IMR-90 (cell line): ENCODE measurements around the gene DNAJC5. TPM values are rescaled to one million over a fixed set of nuclear protein-coding genes. Genes with fewer than 3 reads are reported as not detected.

Experiments
- ATAC-seq: fragments of 200-7000 bp; cut with Tn5 transposase; 2 replicates; pipeline ENCODE4 v1.9.1; 2020; ENCODE audit warnings: low read depth, mild to moderate bottlenecking, moderate library complexity
- BruUV-seq: library from RNA; stranded (reverse); fragments of 400-500 nt; replicated peaks from 2 replicates; lab custom pipeline; 2021; lab: Mats Ljungman, UMichigan
- CTCF ChIA-PET: fragments of 300-600 bp; formaldehyde crosslinking; extraction: SDS; loops from one replicate; lab custom pipeline; 2021; ENCODE audit warnings: antibody characterized with exemption; lab: Yijun Ruan, JAX
- POLR2A ChIA-PET: fragments of 300-600 bp; sonication (Branson Sonifier 250); formaldehyde crosslinking; loops from one replicate; lab custom pipeline; 2022; ENCODE audit warnings: antibody characterized with exemption; ENCODE audit not compliant: unreplicated experiment; lab: Charles Lee
- DNase-seq: peaks from one replicate; pipeline ENCODE4 v3.0.0; 2013
- H2AFZ ChIP-seq: replicated peaks from 2 replicates; pipeline ENCODE3; 2013; ENCODE audit warnings: low read length, mild to moderate bottlenecking; ENCODE audit not compliant: poor library complexity
- H2AK5ac ChIP-seq: 2 replicates; pipeline ENCODE4 v1.6.1; 2013; ENCODE audit warnings: low read depth, low read length, inconsistent platforms
- H2AK9ac ChIP-seq: replicated peaks from 2 replicates; pipeline ENCODE3; 2013; ENCODE audit warnings: mild to moderate bottlenecking, low read depth, low read length, moderate library complexity; ENCODE audit not compliant: poor library complexity
- H2BK120ac ChIP-seq: 2 replicates; pipeline ENCODE4 v1.6.1; 2013; ENCODE audit warnings: low read depth, low read length, inconsistent platforms
- H2BK15ac ChIP-seq: 3 replicates; pipeline ENCODE4 v1.6.1; 2013; ENCODE audit warnings: low read depth, low read length, inconsistent platforms
- H2BK20ac ChIP-seq: 2 replicates; pipeline ENCODE4 v1.6.1; 2013; ENCODE audit warnings: low read depth, mild to moderate bottlenecking, inconsistent platforms, low read length, moderate library complexity
- H2BK5ac ChIP-seq: 2 replicates; pipeline ENCODE4 v1.6.1; 2013; ENCODE audit warnings: mild to moderate bottlenecking, low read depth, low read length, inconsistent platforms; ENCODE audit not compliant: poor library complexity, severe bottlenecking
- H3K14ac ChIP-seq: replicated peaks from 2 replicates; pipeline ENCODE4 v1.6.1; 2013; ENCODE audit warnings: low read depth, low read length, inconsistent platforms
- H3K18ac ChIP-seq: 2 replicates; pipeline ENCODE4 v1.6.1; 2013; ENCODE audit warnings: low read depth, low read length, control low read depth
- H3K23ac ChIP-seq: 2 replicates; pipeline ENCODE4 v1.6.1; 2013; ENCODE audit warnings: low read depth, low read length, inconsistent platforms
- H3K27ac ChIP-seq: 2 replicates; pipeline ENCODE4 v1.5.1; 2013; ENCODE audit warnings: mild to moderate bottlenecking, control low read depth, low read length; ENCODE audit not compliant: insufficient read depth
- H3K27me3 ChIP-seq: 2 replicates; pipeline ENCODE4 v1.6.1; 2013; ENCODE audit warnings: low read length; ENCODE audit not compliant: control insufficient read depth, insufficient read depth
- H3K36me3 ChIP-seq: 2 replicates; pipeline ENCODE4 v1.6.1; 2013; ENCODE audit warnings: low read length, mixed read lengths; ENCODE audit not compliant: control insufficient read depth, insufficient read depth
- H3K4ac ChIP-seq: 2 replicates; pipeline ENCODE4 v1.6.1; 2013; ENCODE audit warnings: low read depth, low read length, inconsistent platforms
- H3K4me1 ChIP-seq: 2 replicates; pipeline ENCODE4 v1.6.1; 2013; ENCODE audit warnings: low read length, mixed read lengths; ENCODE audit not compliant: control insufficient read depth, insufficient read depth
- H3K4me2 ChIP-seq: 2 replicates; pipeline ENCODE4 v1.6.1; 2013; ENCODE audit warnings: low read depth, mild to moderate bottlenecking, control low read depth, low read length, moderate library complexity
- H3K4me3 ChIP-seq: 2 replicates; pipeline ENCODE4 v1.5.1; 2013; ENCODE audit warnings: low read depth, mild to moderate bottlenecking, control low read depth, low read length, moderate library complexity; ENCODE audit not compliant: insufficient read depth
- H3K56ac ChIP-seq: 2 replicates; pipeline ENCODE4 v1.6.1; 2013; ENCODE audit warnings: low read length, inconsistent platforms; ENCODE audit not compliant: insufficient read depth; ENCODE audit errors: extremely low read depth
- H3K79me1 ChIP-seq, 2 experiments: 2 replicates each; pipeline ENCODE4 v1.6.1; 2013; ENCODE audit warnings: low read length in 2 of 2, inconsistent platforms in 1 of 2, low read depth in 1 of 2
- H3K9ac ChIP-seq: 2 replicates; pipeline ENCODE4 v1.6.1; 2013; ENCODE audit warnings: low read depth, low read length, control low read depth
- H3K9me1 ChIP-seq: 2 replicates; pipeline ENCODE4 v1.6.1; 2013; ENCODE audit warnings: low read length, inconsistent platforms; ENCODE audit not compliant: insufficient read depth
- H3K9me3 ChIP-seq: 2 replicates; pipeline ENCODE4 v1.6.1; 2013; ENCODE audit warnings: low read length; ENCODE audit not compliant: control insufficient read depth, insufficient read depth
- H4K20me1 ChIP-seq: 2 replicates; pipeline ENCODE4 v1.6.1; 2013; ENCODE audit warnings: low read length, inconsistent platforms; ENCODE audit not compliant: insufficient read depth
- H4K5ac ChIP-seq: 2 replicates; pipeline ENCODE4 v1.6.1; 2013; ENCODE audit warnings: mild to moderate bottlenecking, low read depth, low read length, control low read depth
- H4K8ac ChIP-seq, 2 experiments: 2 replicates each; pipeline ENCODE4 v1.6.1; 2013; ENCODE audit warnings: low read depth in 2 of 2, low read length in 2 of 2, control low read depth in 1 of 2, inconsistent platforms in 1 of 2
- H4K91ac ChIP-seq: 2 replicates; pipeline ENCODE4 v1.6.1; 2013; ENCODE audit warnings: low read depth, low read length, inconsistent platforms; ENCODE audit not compliant: insufficient read depth
- BHLHE40 ChIP-seq: fragments of 150-350 bp; IDR thresholded peaks from 2 replicates; pipeline ENCODE4 v1.6.1; 2016; ENCODE audit warnings: mild to moderate bottlenecking, low read depth, low read length
- MAZ ChIP-seq: IDR thresholded peaks from 2 replicates; pipeline ENCODE4 v1.6.1; 2012; ENCODE audit warnings: low read depth, mild to moderate bottlenecking, low read length, improper control_type of control experiment, moderate library complexity, borderline replicate concordance
- MXI1 ChIP-seq: IDR thresholded peaks from 2 replicates; pipeline ENCODE4 v1.6.1; 2012; ENCODE audit warnings: low read depth, mild to moderate bottlenecking, low read length, moderate library complexity, borderline replicate concordance
- WGBS, 2 experiments: methylation state at CpG; one replicate each; pipeline versions ENCODE4 v1.1.5 to v1.1.7; 2013; ENCODE audit warnings: missing lambda C conversion rate in 2 of 2; ENCODE audit not compliant: insufficient read length in 1 of 2; ENCODE audit errors: extremely low coverage in 2 of 2; 5-methylcytosine and 5-hydroxymethylcytosine counted together
- dilution Hi-C: fragments of 300-500 bp; cut with HindIII; formaldehyde crosslinking; loops from one replicate; pipeline ENCODE4 v1.14.3; 2018; ENCODE audit warnings: low sequenced_read_pairs; ENCODE audit not compliant: unreplicated experiment
- in situ Hi-C: fragments of 300-500 bp; cut with MboI; formaldehyde crosslinking; loops from 3 replicates; pipeline ENCODE4 v1.14.3; 2019; ENCODE audit warnings: low sequenced_read_pairs, inconsistent platforms, mixed read lengths
- intact Hi-C: fragments of 100-400 bp; cut with micrococcal nuclease; formaldehyde crosslinking; loops from 2 replicates; pipeline ENCODE4 v1.10.0; 2022
- polyA plus RNA-seq, 3 experiments: library from polyadenylated mRNA; depleted of rRNA; stranded (reverse); fragments of >200 nt; gene quantifications; 2 replicates each; pipeline ENCODE4 v1.2.3, GENCODE V29; 2012; ENCODE audit warnings: low replicate concordance in 1 of 3
- total RNA-seq: library from RNA; depleted of rRNA; stranded (reverse); fragments of >200 nt; gene quantifications from 2 replicates; pipeline ENCODE4 v1.2.3, GENCODE V29; 2012

DNAJC5 gene
- total and polyA plus RNA-seq, 2 of the 4 experiments (the other 2 are of a cell fraction) = 35.6 to 45.2 TPM

- H3K4me3 ChIP-seq = peak within 1 kb of the TSS; percentile 92
- ChIA-PET POLR2A (no interaction called here), CTCF (no interaction called here)
- H3K23ac ChIP-seq = peak within 1 kb of the TSS; percentile 80; the same call in 1 of the 2 replicates
- dilution Hi-C loops = no loop called here
- DNase-seq (peak; percentile 50), ATAC-seq (peak; percentile 71)
- peaks cover 12 to 25% of the 10 kb centered on the region in 2 experiments; a peak in 3 of 4 replicates for H3K79me1 ChIP-seq
- BruUV-seq = no TSS peak
- peak within 1 kb of the TSS; percentile 97 for H2AFZ ChIP-seq
- intact Hi-C loops = loop anchor here (5.0 kb wide), 1 partner anchor 193 kb away; no protein-coding TSS in a partner anchor
- peaks cover 7% of the 10 kb centered on the region; the same call in 1 of the 2 replicates for H3K9me1 ChIP-seq
- H4K91ac ChIP-seq = peak within 1 kb of the TSS; percentile 37
- peak within 1 kb of the TSS; percentile 72 for H3K56ac ChIP-seq
- H3K4ac ChIP-seq = peak within 1 kb of the TSS; percentile 81
- H4K20me1 ChIP-seq = no peaks in the 10 kb centered on the region
- H3K14ac ChIP-seq = peak within 1 kb of the TSS; percentile 85
- H2BK15ac ChIP-seq = peak within 1 kb of the TSS; percentile 68; the same call in 1 of the 3 replicates
- H3K36me3 ChIP-seq = peaks cover 18% of the 10 kb centered on the region
- peak within 1 kb of the TSS; percentile 89 for H3K9ac ChIP-seq
- peaks cover 17% of the 10 kb centered on the region for H3K4me1 ChIP-seq
- peak within 1 kb of the TSS; percentile 99 for H2AK9ac ChIP-seq
- in situ Hi-C loops = loop anchor here (10.0 kb wide), 1 partner anchor 435 kb away; the partner anchor contains the start of gene PTK6
- H2BK5ac ChIP-seq = no peak within 1 kb of the TSS
- H3K4me2 ChIP-seq = peak within 1 kb of the TSS; percentile 86
- TF ChIP-seq BHLHE40 (no peak), MAZ (peak; percentile 88; the same call in 1 of the 2 replicates), MXI1 (peak; percentile 95; the same call in 1 of the 2 replicates)
- no peaks in the 10 kb centered on the region for H3K9me3 ChIP-seq
- H3K18ac ChIP-seq = peak within 1 kb of the TSS; percentile 86; the same call in 1 of the 2 replicates
- no peak within 1 kb of the TSS for H2BK20ac ChIP-seq
- H3K27me3 ChIP-seq = no peaks in the 10 kb centered on the region
- H4K5ac ChIP-seq = peak within 1 kb of the TSS; percentile 60
- 0 out of 2 replicates have a peak within 1 kb of the TSS, but pooled peaks have one; percentile 8 for H2BK120ac ChIP-seq
- H4K8ac ChIP-seq = peak within 1 kb of the TSS; percentile 77 to 93
- WGBS, 2 experiments = 2% methylated on average over 12 of the region's 73 CpGs; no CpG with 5 or more reads in 1 of the 2 experiments
- H2AK5ac ChIP-seq = peak within 1 kb of the TSS; percentile 82
- H3K27ac ChIP-seq = peak within 1 kb of the TSS; percentile 34
Measured at GRCh38 chr20:63969838-63970713, 75.2 kb downstream of the DNAJC5 start, which contains the start of gene ZNF512B. Gene ZNF512B (minus strand): TSS chr20:63969930. CDS start chr20:63967950, 1,980 bp downstream.
